AML-193 (cell line): ENCODE results near the gene PCDHGB5.
"Not testable (repeated sequence)": the region's sequence is repeated elsewhere in the genome, so short reads cannot be mapped to it uniquely, and the experiment has no call there.

ENCODE experiments used
- DNase-seq, 2 experiments: peaks; one replicate each; lab custom pipeline; 2025; lab: John Stamatoyannopoulos, UW

PCDHGB5 gene

DNA sequence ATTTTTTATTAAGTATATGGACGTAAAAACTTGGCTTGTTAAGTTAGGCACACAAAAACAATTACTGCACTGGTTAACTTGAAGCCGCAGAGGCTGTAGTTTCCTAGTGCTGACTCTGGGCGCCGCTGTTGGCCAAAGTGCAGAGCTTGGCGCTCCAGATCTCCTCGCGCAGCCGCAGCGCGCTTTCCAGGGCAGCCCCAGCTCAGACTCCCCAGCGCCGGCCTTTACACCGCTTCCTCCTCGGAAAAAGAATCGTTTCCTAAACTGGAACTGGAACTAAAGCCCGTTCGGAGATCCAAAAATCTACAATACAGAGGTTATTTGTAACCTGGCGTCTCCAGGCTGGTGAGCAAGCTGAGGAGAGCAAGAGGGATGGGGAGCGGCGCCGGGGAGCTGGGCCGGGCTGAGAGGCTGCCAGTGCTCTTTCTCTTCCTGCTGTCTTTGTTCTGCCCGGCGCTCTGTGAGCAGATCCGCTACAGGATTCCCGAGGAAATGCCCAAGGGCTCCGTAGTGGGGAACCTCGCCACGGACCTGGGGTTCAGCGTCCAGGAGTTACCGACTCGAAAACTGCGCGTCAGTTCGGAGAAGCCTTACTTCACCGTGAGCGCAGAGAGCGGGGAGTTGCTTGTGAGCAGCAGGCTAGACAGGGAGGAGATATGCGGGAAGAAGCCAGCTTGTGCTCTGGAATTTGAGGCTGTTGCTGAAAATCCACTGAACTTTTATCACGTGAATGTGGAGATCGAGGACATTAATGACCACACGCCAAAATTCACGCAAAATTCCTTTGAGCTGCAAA, at the start of gene PCDHGB5:
Gene PCDHGB5, plus strand, starts transcription at position 192 of the 796 bp plus-strand sequence. Its CDS starts 181 bp downstream, at position 373.
- DNase-seq = not testable (repeated sequence)

DNA sequence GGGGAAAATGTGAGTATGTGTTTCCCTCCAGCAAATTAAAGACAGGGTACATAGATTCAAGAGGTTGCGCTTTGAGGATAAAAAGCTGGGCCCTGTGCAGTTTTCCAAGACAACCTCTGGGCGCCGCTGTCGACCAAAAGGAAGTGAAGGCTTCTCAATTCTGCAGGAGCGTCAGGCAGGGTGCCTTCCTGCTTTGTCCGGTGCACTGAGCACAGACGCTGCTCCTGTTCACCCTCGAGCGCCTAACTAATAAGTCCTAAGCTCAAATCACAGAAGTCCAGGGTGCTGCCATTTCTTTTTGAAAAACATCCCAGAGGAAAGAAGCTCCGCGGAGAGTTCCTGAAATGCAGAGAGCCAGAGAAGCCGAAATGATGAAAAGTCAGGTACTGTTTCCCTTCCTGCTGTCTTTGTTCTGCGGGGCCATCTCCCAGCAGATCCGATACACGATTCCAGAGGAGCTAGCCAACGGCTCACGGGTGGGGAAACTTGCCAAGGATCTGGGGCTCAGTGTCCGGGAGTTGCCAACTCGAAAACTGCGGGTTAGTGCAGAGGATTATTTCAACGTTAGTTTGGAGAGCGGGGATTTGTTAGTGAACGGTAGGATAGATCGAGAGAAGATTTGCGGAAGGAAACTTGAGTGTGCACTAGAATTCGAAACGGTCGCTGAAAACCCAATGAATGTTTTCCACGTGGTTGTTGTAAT, 47.7 kb upstream of the PCDHGB5 start, which contains the start of gene PCDHGB1:
Gene PCDHGB1, plus strand, starts transcription at position 183 of the 703 bp plus-strand sequence. Its CDS starts 162 bp downstream, at position 345.
- peak; percentile 33 to 51 for DNase-seq

DNA sequence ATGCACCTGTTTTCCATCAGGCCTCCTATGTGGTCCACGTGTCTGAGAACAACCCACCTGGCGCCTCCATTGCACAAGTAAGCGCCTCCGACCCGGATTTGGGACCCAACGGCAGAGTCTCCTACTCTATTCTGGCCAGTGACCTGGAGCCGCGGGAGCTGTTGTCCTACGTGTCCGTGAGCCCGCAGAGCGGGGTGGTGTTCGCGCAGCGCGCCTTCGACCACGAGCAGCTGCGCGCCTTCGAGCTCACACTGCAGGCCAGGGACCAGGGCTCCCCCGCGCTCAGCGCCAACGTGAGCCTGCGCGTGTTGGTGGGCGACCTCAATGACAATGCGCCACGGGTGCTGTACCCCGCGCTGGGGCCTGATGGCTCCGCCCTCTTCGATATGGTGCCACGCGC, 46.2 kb upstream of the PCDHGB5 start:
- DNase-seq = no peak

DNA sequence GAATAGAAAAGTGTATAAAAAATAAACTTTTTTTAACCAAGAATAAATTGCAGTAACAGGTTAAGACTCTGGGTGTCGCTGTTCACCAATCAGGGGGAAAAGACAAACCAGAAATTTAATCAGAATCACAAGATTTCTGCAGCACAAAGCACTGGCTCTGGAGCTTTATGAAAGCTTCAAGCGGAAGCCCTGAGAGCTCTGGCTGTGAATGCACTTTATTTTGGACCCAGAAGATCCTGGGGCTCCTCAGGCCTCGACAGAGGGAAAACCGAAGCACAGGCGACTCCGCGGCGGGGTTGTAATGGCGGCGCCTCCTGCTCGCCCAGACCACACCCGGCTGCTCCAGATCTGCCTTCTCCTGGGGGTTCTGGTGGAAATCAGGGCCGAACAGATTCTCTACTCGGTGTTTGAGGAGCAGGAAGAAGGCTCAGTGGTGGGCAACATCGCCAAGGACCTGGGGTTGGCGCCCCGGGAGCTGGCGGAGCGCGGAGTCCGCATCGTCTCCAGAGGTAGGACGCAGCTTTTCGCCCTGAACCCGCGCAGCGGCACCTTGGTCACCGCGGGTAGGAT, 42.8 kb upstream of the PCDHGB5 start, which contains the start of gene PCDHGA4:
Gene PCDHGA4, plus strand, starts transcription at position 122 of the 570 bp plus-strand sequence. Its CDS starts 87 bp downstream, at position 209.
- peak in 1 of 2 experiments; percentile 7 for DNase-seq

DNA sequence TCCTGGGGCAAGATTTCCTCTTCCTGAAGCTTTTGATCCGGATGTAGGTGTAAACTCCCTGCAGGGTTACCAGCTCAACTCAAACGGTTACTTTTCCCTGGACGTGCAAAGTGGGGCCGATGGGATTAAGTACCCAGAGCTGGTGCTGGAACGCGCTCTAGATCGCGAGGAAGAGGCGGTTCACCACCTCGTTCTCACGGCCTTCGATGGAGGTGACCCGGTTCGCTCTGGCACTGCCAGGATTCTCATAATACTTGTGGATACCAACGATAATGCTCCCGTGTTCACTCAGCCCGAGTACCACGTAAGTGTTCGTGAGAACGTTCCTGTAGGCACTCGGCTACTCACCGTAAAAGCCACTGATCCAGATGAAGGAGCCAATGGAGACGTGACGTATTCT, 42.1 kb upstream of the PCDHGB5 start:
- no peak for DNase-seq

DNA sequence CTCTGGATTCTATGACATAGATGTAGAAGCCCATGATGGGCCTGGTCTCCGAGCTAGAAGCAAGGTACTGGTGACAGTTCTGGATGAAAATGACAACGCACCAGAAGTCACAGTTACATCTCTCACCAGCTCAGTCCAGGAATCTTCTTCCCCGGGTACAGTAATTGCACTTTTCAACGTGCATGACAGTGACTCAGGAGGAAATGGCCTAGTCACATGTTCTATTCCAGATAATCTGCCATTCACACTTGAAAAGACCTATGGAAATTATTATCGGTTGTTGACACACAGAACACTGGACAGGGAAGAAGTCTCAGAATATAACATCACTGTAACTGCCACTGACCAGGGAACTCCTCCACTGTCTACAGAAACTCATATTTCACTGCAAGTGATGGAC, 41.6 kb upstream of the PCDHGB5 start:
- DNase-seq = no peak

DNA sequence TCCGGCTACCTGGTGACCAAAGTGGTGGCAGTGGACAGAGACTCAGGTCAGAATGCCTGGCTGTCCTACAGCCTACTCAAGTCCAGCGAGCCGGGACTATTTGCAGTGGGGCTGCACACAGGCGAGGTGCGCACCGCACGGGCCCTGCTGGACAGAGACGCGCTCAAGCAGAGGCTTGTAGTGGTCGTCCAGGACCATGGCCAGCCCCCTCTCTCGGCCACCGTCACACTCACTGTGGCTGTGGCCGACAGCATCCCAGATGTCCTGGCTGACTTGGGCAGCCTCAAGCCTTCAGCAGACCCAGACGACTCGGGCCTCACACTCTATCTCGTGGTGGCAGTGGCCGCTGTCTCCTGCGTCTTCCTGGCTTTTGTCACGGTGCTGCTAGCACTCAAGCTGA, 40.8 kb upstream of the PCDHGB5 start:
- DNase-seq = no peak

DNA sequence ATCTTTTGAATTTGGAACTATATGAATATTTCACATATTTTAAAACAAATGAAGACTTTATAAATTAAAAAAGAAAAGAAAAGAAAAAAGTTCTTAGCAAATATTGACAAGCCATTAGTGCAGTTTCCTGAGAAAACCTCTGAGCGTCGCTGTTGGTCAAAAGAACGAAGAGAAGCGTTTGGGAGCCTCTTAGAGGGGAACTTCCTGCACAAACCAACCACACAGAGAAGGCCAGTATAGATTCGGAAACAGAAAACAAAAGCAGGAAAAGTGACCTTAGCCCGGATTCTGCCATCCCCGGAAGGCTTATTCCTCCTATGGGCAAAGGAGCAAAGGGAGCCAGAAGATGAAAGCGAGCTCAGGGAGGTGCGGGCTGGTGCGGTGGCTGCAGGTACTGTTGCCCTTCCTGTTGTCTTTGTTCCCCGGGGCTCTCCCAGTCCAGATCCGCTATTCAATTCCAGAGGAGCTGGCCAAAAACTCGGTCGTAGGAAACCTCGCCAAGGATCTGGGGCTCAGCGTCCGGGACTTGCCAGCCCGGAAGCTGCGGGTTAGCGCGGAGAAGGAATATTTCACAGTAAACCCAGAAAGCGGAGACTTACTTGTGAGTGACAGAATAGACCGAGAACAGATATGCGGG, 37.8 kb upstream of the PCDHGB5 start, which contains the start of gene PCDHGB2:
Gene PCDHGB2, plus strand, starts transcription at position 205 of the 637 bp plus-strand sequence. Its CDS starts 142 bp downstream, at position 347.
- DNase-seq = peak; percentile 11 to 40

DNA sequence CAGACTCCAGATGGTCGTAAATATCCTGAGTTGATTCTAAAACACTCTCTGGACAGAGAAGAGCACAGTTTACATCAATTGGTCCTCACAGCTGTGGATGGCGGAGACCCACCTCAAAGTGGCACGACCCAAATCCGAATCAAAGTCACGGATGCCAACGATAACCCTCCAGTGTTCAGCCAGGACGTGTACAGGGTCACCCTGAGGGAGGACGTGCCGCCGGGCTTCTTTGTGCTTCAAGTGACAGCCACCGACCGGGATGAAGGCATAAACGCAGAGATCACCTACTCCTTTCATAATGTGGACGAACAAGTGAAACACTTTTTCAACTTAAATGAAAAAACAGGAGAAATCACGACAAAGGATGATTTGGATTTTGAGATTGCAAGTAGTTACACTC, 37.1 kb upstream of the PCDHGB5 start:
- no peak for DNase-seq

DNA sequence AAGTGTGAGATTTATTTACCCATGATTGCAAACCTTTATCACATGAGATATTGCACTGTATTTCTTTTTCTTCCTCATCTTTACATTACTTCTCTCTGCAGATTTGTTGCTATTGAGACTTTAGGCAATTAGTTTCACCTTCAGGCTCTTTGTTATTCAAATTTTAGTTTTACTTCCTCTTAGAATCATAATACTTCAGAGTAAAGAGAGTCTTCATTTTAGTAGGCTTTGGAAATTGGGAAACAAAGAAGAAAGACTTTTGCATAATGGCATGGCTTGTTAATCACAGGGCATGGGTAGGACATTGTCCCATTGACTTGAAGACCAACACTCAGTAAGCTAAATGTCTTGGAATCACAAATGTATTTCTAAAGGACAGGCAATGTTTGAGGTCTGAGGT, 35.0 kb upstream of the PCDHGB5 start:
- DNase-seq = no peak

DNA sequence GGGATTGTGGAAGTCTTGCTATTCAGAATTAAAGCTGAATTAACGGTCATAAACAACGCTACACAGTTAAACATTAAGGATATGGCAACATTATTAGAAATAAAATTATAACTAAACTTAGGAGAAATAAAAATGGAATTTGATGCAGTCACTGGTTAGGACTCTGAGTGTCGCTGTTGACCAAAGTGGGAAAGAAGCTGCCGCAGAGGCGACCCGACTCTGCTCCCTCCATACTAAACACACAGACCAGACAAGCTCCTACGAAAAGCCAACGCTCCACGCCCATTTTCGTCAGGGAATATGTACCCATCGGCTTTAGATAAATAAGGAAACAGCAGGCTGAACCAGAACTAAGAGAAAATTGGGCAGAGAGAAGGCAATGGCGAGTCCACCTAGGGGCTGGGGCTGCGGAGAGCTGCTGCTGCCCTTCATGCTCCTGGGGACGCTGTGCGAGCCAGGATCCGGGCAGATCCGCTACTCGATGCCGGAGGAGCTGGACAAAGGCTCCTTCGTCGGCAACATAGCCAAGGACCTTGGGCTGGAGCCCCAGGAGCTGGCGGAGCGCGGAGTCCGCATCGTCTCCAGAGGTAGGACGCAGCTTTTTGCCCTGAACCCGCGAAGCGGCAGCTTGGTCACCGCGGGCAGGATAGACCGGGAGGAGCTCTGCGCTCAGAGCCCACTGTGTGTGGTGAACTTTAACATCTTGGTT, 33.6 kb upstream of the PCDHGB5 start, which contains the start of gene PCDHGA5:
Gene PCDHGA5, plus strand, starts transcription at position 211 of the 709 bp plus-strand sequence. Its CDS starts 169 bp downstream, at position 380.
- DNase-seq = no peak

DNA sequence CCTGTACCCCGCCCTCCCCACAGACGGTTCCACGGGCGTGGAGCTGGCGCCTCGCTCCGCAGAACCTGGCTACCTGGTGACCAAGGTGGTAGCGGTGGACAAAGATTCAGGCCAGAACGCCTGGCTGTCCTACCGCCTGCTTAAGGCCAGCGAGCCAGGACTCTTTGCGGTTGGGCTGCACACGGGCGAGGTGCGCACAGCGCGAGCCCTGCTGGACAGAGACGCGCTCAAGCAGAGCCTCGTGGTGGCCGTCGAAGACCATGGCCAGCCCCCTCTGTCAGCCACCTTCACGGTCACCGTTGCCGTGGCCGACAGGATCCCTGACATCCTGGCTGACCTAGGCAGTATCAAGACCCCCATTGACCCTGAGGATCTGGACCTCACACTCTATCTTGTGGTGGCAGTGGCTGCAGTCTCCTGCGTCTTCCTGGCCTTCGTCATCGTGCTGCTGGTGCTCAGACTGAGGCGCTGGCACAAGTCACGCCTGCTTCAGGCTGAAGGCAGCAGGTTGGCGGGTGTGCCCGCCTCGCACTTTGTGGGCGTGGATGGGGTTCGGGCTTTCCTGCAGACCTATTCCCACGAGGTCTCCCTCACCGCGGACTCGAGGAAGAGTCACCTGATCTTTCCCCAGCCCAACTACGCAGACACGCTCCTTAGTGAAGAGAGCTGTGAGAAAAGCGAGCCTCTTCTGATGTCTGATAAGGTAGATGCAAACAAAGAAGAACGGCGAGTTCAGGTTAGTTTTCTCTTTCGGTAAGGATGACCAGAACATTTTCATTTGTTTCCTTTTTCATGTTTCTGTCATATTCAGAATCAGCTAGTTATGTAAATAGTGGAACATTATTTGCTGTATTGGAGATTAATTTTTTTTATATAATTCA, 31.5 kb upstream of the PCDHGB5 start:
- DNase-seq = no peak

DNA sequence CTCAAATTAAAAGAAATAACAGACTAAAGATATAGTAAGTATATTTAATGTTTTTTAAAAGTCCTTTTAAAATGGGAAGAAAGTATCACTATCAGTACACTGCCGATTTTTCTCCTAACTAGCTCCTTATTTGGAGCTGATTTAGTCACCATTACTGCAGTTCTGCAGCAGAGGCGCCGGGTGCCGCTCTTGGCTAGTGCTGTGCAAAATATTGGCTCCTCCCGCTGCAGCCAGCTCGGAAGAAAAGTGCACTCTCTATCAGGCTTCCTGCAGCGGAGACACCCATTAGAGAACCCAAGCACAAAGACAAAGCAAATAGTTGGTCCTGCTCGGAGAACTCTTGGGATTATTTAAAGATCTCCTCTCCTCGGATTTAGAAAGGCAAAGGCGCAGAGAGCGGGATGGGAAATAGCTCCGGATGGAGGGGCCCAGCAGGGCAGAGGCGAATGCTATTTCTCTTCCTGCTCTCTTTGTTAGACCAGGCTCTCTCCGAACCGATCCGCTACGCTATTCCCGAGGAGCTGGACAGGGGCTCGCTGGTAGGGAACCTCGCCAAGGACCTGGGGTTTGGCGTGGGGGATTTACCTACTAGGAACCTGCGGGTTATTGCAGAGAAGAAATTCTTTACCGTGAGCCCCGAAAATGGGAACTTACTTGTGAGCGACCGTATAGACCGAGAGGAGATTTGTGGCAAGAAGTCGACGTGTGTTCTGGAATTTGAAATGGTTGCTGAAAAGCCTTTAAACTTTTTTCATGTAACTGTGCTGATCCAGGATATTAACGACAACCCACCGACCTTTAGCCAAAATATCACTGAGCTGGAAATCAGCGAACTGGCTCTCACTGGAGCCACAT, 27.5 kb upstream of the PCDHGB5 start, which contains the start of gene PCDHGB3:
Gene PCDHGB3, plus strand, starts transcription at position 249 of the 855 bp plus-strand sequence. Its CDS starts 153 bp downstream, at position 402.
- DNase-seq = no peak

DNA sequence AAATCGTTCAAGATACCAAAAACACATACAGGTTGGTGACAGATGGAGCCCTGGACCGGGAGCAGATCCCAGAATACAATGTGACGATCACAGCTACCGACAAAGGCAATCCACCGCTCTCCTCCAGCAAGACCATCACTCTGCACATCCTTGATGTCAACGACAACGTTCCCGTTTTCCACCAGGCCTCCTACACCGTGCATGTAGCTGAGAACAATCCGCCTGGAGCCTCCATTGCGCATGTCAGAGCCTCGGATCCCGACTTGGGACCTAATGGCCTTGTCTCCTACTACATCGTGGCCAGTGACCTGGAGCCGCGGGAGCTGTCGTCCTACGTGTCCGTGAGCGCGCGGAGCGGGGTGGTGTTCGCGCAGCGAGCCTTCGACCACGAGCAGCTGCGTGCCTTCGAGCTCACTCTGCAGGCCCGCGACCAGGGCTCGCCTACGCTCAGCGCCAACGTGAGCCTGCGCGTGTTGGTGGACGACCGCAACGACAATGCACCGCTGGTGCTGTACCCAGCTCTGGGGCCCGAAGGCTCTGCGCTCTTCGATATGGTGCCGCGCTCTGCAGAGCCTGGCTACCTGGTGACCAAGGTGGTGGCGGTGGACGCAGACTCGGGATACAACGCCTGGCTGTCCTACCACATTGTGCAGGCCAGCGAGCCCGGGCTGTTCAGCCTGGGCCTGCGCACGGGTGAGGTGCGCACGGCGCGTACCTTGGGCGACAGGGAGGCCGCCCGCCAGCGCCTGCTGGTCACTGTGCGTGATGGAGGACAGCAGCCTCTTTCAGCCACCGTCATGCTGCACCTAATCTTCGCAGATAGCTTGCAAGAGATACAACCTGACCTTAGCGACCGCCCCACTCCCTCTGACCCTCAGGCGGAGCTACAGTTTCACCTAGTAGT, 25.9 kb upstream of the PCDHGB5 start:
- DNase-seq = no peak

DNA sequence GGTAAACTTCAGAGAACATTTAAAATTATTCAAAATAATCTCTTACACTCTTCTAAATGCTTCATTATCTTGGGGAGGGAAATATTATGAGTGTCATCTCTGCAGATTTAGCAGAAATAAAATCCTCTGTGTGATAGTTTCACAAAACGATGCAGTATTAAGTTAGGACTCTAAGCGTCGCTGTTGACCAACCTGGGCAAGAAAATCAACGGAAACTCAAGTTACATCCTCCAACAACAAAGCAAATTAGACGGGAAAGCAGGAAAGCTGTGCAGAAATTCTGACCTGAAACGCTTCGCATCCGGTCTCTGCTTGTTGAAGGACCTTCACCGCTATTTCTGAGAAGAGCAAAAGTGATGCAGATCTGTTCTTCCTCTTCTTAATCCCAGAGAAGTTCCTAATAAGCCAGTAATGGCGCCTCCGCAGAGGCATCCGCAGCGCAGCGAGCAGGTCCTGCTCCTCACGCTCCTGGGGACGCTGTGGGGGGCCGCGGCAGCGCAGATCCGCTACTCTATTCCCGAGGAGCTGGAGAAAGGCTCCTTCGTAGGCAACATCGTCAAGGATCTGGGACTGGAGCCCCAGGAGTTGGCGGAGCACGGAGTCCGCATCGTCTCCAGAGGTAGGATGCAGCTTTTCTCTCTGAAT, 24.0 kb upstream of the PCDHGB5 start, which contains the start of gene PCDHGA6:
Gene PCDHGA6, plus strand, starts transcription at position 219 of the 645 bp plus-strand sequence. Its CDS starts 193 bp downstream, at position 412.
- no peak for DNase-seq

DNA sequence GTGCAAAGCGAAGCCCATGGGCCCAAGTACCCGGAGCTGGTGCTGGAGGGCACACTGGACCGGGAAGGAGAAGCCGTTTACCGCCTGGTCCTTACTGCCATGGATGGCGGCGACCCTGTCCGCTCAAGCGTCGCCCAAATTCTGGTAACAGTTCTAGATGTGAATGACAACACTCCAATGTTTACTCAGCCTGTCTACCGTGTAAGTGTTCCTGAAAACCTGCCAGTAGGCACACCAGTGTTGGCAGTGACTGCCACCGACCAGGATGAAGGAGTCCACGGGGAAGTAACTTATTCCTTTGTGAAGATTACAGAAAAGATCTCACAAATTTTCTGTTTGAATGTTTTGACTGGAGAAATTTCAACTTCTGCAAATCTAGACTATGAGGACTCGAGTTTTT, 23.1 kb upstream of the PCDHGB5 start:
- DNase-seq = no peak

DNA sequence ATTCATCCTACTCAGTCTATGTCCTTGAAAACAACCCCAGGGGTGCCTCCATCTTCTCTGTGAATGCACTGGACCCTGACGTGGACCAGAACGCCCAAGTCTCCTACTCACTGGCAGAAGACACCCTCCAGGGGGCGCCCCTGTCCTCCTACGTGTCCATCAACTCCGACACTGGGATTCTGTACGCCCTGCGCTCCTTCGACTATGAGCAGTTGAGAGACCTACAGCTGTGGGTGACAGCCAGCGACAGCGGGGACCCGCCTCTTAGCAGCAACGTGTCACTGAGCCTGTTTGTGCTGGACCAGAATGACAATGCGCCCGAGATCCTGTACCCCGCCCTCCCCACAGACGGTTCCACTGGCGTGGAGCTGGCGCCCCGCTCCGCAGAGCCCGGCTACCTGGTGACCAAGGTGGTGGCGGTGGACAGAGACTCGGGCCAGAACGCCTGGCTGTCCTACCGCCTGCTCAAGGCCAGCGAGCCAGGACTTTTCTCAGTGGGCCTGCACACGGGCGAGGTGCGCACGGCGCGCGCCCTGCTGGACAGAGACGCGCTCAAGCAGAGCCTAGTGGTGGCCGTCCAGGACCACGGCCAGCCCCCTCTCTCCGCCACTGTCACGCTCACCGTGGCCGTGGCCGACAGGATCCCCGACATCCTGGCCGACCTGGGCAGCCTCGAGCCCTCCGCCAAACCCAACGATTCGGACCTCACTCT, 22.1 kb upstream of the PCDHGB5 start:
- DNase-seq = not testable (repeated sequence)
